Thyroid gland (tissue), 4 donors: ENCODE data around the gene GMFB. TPM values are rescaled to one million over a fixed set of nuclear protein-coding genes. Genes with fewer than 3 reads are reported as not detected.
A peak's percentile ranks its signal among the peaks of the same experiment; 100 is the strongest.

Source experiments
- DNase-seq, 2 donors: peaks; one replicate each; pipeline ENCODE4 v3.0.0-alpha.2; 2019
- H3K27ac ChIP-seq, 3 donors: fragments of 200-600 bp; sonication (generic); 1 replicate in 2 of 3; 2 replicates in 1 of 3; pipeline ENCODE4 v1.5.1; 2016 to 2019; ENCODE audit warnings: mild to moderate bottlenecking in 1 of 3, moderate library complexity in 1 of 3
- H3K27me3 ChIP-seq: fragments of 200-600 bp; sonication (generic); one replicate; pipeline ENCODE4 v1.5.1; 2019
- H3K36me3 ChIP-seq, 2 donors: fragments of 200-600 bp; sonication (generic); one replicate each; pipeline ENCODE4 v1.5.1; 2016 to 2019
- H3K4me1 ChIP-seq, 2 donors: fragments of 200-600 bp; sonication (generic); one replicate each; pipeline ENCODE4 v1.5.1; 2017 to 2019
- H3K4me3 ChIP-seq, 3 donors: fragments of 200-600 bp; sonication (generic); replicated peaks in 1 of 3; 1 replicate in 2 of 3; 2 replicates in 1 of 3; pipeline ENCODE4 v1.5.1; 2016; ENCODE audit warnings: mild to moderate bottlenecking in 1 of 3
- H3K9me3 ChIP-seq: fragments of 200-600 bp; sonication (generic); one replicate; pipeline ENCODE4 v1.5.1; 2017
- CTCF ChIP-seq, 6 experiments: fragments of 200-600 bp in 3 of 6; fragments of 450-650 bp in 3 of 6; sonication (generic) in 3 of 6; IDR thresholded peaks; one replicate each; pipeline ENCODE4 v1.5.1; 2016 to 2019; ENCODE audit warnings: antibody characterized with exemption in 6 of 6, mild to moderate bottlenecking in 2 of 6, inconsistent platforms in 1 of 6, moderate library complexity in 1 of 6
- POLR2A ChIP-seq, 2 donors: fragments of 450-650 bp; IDR thresholded peaks; one replicate each; pipeline ENCODE4 v1.6.1; 2017; ENCODE audit warnings: antibody characterized with exemption in 2 of 2, mild to moderate bottlenecking in 2 of 2, moderate library complexity in 1 of 2
- WGBS, 2 donors: methylation state at CpG; one replicate each; pipeline ENCODE4 v1.1.5; 2017; 5-methylcytosine and 5-hydroxymethylcytosine counted together
- intact Hi-C: fragments of 100-400 bp; cut with DNase I; formaldehyde crosslinking; loops from one replicate; pipeline ENCODE4 v1.15.1; 2023
- total RNA-seq, 4 donors: library from RNA; depleted of rRNA; stranded (reverse); fragments of >200 nt; gene quantifications; one replicate each; pipeline ENCODE4 v1.2.3, GENCODE V29; 2016

Gene GMFB
- total RNA-seq, 4 donors from 2014 or later = 43.9 to 73.1 (median 57.4) TPM

GRCh38 chr14:54524410-54524809, 35.6 kb upstream of the GMFB start:
- 91 to 96% methylated on average over 4 of the region's 4 CpGs for WGBS, 2 donors

GRCh38 chr14:54516709-54517108, 27.9 kb upstream of the GMFB start:
- DNase-seq = no peak
- intact Hi-C loops = no loop called here
- no peak for TF ChIP-seq CTCF (IDR thresholded peaks at IDR 0.05)
- no peak for TF ChIP-seq POLR2A (IDR thresholded peaks at IDR 0.05)
- peaks cover 6 to 11% of the 10 kb centered on the region in 2 donors for H3K4me1 ChIP-seq
- WGBS, 2 donors = 100% methylated on average over 1 of the region's 1 CpG
- no peaks in the 10 kb centered on the region for H3K27me3 ChIP-seq
- H3K27ac ChIP-seq = no peak overlapping the region
- H3K4me3 ChIP-seq = no peak overlapping the region
- H3K36me3 ChIP-seq = no peaks in the 10 kb centered on the region
- no peaks in the 10 kb centered on the region for H3K9me3 ChIP-seq

More at GRCh38 chr14:54524410-54524809, 35.6 kb upstream of the GMFB start:
- Histone ChIP-seq H3K27ac (no peak overlapping the region), H3K9me3 (no peaks in the 10 kb centered on the region), H3K36me3 (peaks cover 7 to 22% of the 10 kb centered on the region in 2 donors), H3K27me3 (no peaks in the 10 kb centered on the region), H3K4me3 (no peak overlapping the region), H3K4me1 (no peaks in the 10 kb centered on the region)
- intact Hi-C loops = no loop called here
- no peak for DNase-seq
- TF ChIP-seq CTCF (IDR thresholded peaks at IDR 0.05) = no peak
- TF ChIP-seq POLR2A (IDR thresholded peaks at IDR 0.05) = no peak

- TF ChIP-seq POLR2A (IDR thresholded peaks at IDR 0.05) = no peak
- TF ChIP-seq CTCF (IDR thresholded peaks at IDR 0.05) = no peak
- H3K4me1 ChIP-seq = peaks cover 9 to 21% of the 10 kb centered on the region in 2 donors
- H3K4me3 ChIP-seq = no peak overlapping the region
- H3K36me3 ChIP-seq = no peaks in the 10 kb centered on the region
- H3K27me3 ChIP-seq = no peaks in the 10 kb centered on the region
- WGBS, 2 donors = 76 to 85% methylated on average over 1 of the region's 1 CpG
- H3K27ac ChIP-seq = no peak overlapping the region
- H3K9me3 ChIP-seq = no peaks in the 10 kb centered on the region
- no peak for DNase-seq
- intact Hi-C loops = no loop called here
Measured at GRCh38 chr14:54515670-54516069, 26.9 kb upstream of the GMFB start.

GRCh38 chr14:54512393-54512792, 23.6 kb upstream of the GMFB start:
- Histone ChIP-seq H3K27me3 (no peaks in the 10 kb centered on the region), H3K36me3 (no peaks in the 10 kb centered on the region), H3K4me1 (peaks cover 13 to 24% of the 10 kb centered on the region in 2 donors), H3K9me3 (no peaks in the 10 kb centered on the region), H3K4me3 (no peak overlapping the region), H3K27ac (no peak overlapping the region)
- WGBS, 2 donors = 78 to 80% methylated on average over 1 of the region's 1 CpG
- DNase-seq = no peak
- intact Hi-C loops = no loop called here
- TF ChIP-seq POLR2A (IDR thresholded peaks at IDR 0.05) (no peak), CTCF (IDR thresholded peaks at IDR 0.05) (no peak)

- intact Hi-C loops = no loop called here
- 0 to 1% methylated on average over 39 to 44 of the region's 66 CpGs for WGBS, 2 donors
- peak within 1 kb of the TSS; percentile 43 to 79 (median 68) for H3K27ac ChIP-seq
Measured at GRCh38 chr14:54509546-54510501, 21.0 kb upstream of the GMFB start, which contains the start of gene CGRRF1. Gene CGRRF1 (plus strand): TSS chr14:54509906. CDS start chr14:54509960, 54 bp downstream.

More at GRCh38 chr14:54509546-54510501, 21.0 kb upstream of the GMFB start, which contains the start of gene CGRRF1:
- TF ChIP-seq POLR2A (IDR thresholded peaks at IDR 0.05) (peak; percentile 12 to 71), CTCF (IDR thresholded peaks at IDR 0.05) (peak in 4 of 6 experiments; percentile 27 to 68 (median 46))
- DNase-seq = peak; percentile 99
- no peaks in the 10 kb centered on the region for H3K27me3 ChIP-seq
- peak within 1 kb of the TSS; percentile 77 to 94 (median 81) for H3K4me3 ChIP-seq
- no peaks in the 10 kb centered on the region for H3K9me3 ChIP-seq
- H3K4me1 ChIP-seq = peaks cover 13 to 24% of the 10 kb centered on the region in 2 donors
- no peaks in the 10 kb centered on the region for H3K36me3 ChIP-seq
